Smooth muscle cell of the brain vasculature (primary cell): ENCODE results near the gene GRK5.
"Not testable (repeated sequence)": the region's sequence is repeated elsewhere in the genome, so short reads cannot be mapped to it uniquely, and the experiment has no call there.

Experiments used
- DNase-seq: peaks from one replicate; pipeline ENCODE4 v3.0.0-alpha.2; 2012; ENCODE audit warnings: low read depth, low spot score

The GRK5 gene

DNA sequence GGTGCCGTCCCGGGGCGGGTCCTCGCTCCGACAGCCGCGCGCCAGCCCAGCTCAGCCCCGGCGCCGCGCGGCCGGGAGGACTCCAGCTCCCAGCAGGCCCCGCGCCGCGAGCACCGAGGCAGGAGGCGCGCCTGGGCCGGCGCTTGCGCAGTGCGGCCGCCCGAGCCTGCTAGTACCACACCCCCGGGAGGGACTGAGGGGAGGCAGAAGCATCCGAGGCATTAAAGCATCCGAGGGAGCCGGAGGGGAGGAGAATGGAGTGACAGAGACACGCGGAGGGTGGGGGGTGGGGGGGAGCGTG is at the start of gene GRK5:
Gene GRK5, plus strand, starts transcription at position 206 of the 301 bp plus-strand sequence. CDS start 347 bp downstream, outside the sequence.
- peak; percentile 94 for DNase-seq

DNA sequence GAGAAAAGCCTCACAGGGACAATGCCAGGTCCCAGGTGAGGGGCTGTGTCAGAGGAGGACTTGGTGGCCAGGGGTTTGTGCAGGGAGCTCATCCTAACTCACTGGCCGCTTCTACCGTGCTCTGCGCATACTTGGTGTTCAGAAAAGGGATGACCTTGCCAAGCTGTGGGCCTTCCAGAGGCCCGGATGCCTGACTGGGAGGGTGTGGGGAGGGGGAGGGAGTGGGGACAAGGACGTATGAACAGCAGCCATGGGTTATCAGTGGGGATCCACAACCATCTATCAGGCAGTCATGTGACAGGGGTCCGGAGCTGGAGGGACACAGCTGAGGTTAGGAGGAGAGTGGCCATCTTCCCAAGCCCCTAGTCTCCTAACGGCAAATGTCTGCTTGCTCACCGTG is 48.0 kb upstream of the GRK5 start:
- no peak for DNase-seq

DNA sequence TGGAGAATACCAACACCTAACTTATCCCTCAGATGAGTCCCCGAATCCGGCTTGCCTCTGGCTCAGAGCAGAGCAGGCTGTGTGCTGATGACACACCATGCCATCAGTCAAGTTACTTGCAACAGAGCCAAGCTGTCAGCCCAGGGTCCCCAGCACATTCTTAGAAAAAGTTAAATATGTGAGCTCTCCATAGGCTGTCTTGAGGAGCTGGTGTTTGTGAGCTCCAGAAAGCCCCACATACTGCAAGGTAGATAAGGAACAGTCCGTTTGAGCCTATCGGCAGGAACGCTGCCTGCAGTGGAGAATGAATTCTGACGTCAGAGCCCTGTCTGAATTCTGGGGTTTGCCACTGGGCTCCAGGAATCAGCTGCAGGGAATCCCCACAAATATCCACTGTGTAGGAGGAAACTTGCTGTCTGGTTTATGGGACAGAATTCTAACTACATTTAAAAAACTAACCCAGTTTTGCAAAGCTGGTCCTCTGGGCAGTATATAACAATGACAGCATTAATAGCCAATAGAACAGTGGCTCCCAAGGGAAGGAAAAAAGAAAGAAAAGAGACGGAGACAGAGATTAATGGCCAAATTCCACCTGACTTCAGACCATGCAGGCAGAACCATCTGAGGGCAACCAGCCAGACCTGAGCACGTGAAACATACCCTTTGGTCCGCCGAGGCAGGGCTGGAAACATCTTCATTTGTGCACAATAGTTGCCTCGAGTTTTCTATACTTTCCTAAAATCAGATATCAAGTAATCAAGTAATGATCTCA is 45.5 kb upstream of the GRK5 start:
- no peak for DNase-seq

DNA sequence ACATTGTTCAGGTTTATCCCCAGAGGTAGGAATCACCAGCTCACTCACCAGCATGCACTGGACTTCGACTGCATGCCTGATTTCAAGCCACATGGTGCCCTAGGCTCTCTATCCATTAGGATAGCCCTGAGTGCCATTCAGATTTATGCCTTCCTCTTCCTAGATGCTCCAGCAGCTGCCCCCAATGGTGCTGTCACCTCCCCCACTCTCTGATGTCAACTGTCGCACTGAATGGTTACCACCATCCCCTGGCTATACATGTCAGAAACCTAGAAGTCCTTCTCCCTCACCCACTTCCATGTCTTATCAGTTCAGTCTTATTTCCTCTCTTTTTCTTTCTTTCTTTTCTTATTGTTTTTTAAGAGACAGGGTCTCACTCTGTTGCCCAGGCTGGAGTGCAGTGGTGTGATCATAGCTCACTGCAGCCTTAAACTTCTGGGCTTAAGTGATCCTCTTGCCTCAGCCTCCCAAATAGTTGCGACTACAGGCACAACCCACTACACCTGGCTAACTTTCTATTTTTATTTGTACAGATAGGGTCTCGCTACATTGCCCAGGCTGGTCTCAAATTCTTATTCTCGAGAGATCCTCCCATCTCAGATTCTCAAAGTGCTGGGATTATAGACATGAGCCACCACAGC is 44.8 kb upstream of the GRK5 start:
- DNase-seq: no peak

DNA sequence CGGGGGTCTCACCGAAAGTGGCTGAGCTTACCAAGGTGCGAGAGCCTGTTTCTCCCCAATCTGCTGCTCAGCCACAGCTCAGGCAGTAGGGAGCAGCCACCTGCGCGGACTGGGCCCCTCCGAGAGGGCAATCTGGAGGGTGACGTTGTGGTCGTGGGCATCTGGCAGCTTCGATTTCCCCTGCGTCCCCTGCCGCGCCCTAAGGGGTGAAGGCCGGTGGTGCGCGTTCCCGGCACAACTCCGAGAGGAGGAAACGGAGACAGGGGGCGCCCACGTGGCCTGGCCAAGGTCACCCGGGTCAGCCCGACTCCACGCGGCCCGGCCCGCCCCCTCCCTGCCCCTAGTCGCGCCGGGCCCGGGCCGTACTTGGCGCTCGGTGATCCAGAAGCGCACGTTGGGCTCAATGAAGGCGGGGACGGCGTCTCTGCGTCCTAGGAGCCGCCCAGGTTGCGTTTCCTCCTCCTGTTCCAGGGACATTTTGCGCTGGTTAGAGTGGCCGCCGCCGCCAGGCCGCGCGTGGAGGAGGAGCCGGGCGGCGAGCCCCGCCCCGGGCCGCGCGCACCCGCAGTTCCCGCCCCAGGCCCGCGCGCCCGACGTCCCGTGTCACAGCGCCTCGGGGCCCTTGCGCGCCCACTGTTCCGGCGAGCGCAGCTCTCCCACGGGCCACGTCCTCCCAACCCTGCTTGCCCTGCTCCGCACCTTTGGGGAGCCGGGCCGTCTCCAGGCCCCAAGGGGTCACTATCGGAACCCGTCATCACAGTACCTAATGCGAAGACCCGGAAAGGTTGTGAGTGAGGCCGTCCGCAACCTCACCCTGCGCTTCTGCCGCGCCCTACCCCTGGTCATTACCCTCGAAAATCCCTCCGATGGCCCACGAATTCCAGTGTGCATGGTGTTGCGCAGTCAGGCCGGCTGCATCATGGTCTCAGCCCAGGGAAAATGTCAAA is 41.9 kb upstream of the GRK5 start, which contains the start of gene SFXN4:
Gene SFXN4, minus strand, starts transcription at position 544 of the 947 bp plus-strand sequence. Its CDS starts 67 bp downstream, at position 477.
- DNase-seq: no peak

DNA sequence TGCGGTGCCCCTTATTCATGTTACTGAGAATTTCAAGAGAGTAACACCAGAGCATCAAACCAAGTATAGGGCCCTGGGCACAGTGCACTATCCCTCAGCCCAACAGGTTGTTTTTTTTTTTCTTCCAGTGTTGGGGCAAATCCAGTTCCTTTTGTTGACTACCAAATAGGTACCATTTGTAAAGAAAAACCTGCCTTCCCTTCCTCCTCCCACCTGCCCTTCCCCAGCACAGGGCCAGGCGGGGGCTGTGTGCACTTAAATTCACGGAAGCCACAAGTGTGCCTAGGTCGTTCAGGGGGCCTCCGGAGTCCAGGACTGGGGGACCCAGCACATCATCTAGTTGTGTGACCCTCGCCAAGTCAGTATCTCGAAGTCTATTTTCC is 41.3 kb upstream of the GRK5 start:
- DNase-seq: no peak

DNA sequence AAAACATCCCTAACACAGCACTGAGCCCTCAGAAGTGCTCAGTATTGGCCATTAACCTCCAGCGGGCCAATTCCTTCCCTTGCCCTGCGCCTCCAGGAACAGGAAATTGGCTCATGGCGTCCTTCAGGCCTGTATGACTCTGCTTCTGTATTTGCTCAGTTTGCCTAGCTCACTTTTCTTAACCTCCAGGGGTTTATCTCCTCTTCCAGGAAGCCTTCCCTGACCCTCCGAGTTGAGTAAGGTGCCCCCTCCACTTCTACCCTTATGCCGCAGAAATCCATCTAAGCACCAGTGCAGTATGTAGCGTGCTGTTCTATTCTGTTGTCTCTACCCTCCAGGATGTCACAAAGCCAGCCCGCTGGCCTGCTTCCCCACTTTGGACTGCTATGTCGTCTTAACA is 40.8 kb upstream of the GRK5 start:
- no peak for DNase-seq

DNA sequence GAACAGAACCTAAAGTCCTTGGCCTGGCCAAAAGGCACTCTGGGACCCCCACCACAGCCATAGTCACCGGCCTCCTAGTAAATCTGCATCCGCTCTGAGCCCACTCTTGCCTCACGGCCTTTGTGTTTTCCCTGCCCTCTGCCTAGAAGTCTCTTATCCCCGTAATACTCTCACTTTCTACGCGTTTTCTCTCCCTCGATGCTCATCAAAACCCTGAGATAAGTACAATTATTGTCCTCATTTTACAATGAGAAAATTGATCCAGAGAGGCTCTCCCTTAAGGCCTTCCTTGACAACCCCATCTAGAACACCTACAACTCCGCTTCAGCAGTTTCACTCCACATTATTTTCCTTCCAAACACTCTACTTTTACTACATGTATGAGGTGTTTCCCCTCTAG is 40.3 kb upstream of the GRK5 start:
- no peak for DNase-seq

DNA sequence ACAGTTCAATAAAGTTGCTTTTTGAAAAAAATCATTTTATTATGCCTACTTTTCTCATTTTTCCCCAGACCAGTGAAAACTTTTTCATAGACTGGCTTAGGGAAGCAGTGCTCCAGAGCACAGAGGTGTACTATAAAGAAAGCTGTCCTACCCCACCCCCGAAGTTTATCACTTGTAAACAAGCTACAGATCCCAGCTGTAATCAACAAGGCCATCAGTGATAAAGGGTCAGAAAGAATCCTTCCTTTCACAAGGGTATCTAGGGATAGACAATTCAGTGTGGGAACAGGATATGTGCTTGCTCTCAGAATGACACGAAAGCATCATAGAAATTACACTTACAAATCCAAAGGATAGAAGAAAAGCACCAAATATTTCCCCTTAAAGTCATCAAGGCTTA is 33.3 kb upstream of the GRK5 start:
- no peak for DNase-seq

DNA sequence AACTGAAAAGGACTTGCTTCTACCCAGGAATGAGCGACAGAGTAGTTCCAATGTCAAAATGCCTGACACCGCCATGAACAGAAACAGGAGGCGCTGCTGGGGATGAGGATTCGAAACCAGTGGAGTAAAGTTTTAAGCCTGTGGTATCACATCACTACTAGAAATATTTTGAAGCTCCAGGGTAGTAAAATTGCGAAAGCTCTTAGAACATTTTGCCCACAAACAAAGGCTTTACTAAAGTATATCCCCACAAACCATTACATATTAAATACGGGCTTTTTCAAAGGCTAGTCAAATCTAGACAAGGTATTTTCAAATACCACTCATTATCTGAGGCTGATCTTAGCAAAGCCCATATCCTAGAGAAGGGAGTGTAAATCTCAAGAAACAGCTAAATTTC is 31.2 kb upstream of the GRK5 start:
- DNase-seq: no peak

DNA sequence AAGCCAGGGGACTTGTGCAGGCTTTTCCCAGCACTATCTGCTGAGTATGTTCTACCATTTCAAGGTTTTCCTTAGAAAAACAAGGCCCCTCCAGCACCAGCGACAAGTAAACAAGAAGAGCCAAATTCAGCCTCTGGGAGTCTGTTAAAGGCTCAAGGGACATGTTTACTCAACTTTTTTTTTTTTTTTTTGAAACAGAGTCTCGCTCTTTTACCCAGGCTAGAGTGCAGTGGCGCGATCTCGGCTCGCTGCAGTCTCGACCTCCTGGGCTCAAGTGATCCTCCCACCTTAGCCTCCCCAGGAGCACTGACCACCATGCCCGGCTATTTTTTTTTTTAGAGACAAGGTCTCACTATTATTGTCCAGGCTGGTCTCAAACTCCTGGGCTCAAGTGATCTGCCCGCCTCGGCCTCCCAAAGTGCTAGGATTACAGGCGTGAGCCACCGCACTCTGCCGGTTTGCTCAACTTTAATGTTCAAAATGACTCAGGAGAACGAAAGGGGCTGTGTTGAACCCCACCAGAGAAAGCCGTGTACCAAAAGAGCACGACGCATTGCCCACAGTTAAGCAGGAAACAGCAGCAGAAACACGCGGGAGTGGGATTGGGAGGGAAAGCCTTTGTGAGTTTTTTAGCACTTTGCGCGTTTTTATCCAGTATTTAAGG is 29.5 kb upstream of the GRK5 start:
- no peak for DNase-seq

DNA sequence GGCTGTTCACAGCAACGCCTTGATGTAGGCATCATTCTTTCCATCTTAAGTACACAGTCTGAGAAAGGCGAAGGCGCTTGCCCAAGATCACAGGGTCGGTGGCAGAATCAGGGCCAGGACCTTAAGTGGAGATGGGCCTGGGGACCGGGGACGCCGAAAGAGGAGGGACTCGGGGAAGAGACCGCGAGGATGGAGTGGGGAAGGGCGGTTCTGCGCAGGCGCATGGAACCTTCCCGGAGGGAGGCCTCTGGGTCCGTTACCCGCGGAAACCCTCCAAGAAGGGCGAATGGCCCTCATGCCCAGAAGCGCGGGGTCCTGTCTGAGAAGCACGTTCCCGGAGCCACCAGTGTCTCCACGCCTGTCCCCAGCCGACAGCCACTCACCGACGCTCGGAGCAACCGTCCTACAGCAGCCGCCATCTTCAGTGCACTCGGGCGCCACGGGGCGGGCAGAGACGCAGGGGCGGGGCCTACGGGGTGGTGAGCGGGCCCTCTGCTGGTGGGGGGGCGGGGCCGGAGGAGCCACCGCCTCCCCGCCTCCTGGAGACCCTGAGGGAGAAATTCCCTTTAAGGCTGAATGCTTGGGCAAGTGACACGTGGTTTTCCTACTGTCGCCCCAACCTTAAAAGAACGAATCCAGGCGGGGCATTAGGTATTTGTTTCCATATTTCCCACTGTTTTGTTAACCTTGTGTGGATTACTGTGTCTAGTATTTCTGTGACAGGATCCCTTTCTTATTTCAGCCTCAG is 28.8 kb upstream of the GRK5 start, which contains the start of gene PRDX3:
Gene PRDX3, minus strand, starts transcription at position 441 of the 748 bp plus-strand sequence. Its CDS starts 22 bp downstream, at position 419.
- peak; percentile 69 for DNase-seq

DNA sequence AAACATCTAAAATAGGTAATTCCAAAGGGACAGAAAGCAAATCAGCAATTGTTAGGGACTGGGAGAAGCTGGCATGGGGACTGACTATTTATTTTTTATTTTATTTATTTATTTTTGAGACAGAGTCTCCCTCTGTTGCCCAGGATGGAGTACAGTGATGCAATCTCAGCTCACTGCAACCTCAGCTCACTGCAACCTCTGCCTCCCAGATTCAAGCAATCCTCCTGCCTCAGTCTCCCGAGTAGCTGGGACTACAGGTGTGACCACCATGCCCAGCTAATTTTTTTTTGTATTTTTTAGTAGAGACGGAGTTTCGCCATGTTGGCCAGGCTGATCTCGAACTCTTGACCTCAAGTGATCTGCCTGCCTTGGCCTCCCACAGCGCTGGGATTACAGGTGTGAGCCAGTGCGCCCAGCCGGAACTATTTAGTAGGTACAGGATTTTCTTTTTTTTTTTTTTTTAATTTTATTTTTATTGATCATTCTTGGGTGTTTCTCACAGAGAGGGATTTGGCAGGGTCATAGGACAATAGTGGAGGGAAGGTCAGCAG is 26.4 kb upstream of the GRK5 start:
- not testable (repeated sequence) for DNase-seq

DNA sequence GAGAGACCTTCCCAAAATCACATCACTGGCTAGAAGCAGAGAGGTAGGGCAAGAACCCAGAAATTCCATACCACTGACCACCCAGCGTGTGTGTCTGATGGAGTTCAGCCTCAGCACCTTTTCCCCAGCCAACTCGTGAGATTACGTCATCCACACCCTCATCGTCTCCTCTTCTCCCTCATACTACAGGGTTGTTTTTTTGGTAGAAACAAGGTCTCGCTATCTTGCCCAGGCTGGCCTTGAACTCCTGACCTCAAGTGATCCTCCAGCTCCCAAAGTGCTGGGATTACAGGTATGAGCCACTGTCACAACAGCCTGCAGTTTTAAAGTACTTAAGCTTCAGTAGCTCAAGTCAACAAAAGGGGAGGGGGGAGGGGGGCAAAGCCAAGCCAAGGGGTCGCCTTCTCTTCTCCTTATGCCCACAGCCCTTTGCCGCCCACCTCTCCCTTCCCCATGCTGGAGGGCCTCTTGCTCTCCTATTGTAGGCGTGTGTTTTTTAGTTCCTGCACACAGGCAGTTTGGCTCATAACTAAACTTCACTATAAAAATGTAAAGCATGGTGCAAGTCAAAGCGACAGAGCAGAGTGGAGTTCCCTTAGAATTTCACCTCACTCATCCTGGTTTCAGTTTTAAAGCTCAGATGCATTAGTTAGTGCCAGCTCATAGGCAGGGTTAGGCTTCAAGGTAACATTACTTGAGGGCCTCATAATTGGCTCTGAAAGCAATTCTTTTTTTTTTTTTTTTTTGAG is 23.5 kb upstream of the GRK5 start:
- DNase-seq: no peak

DNA sequence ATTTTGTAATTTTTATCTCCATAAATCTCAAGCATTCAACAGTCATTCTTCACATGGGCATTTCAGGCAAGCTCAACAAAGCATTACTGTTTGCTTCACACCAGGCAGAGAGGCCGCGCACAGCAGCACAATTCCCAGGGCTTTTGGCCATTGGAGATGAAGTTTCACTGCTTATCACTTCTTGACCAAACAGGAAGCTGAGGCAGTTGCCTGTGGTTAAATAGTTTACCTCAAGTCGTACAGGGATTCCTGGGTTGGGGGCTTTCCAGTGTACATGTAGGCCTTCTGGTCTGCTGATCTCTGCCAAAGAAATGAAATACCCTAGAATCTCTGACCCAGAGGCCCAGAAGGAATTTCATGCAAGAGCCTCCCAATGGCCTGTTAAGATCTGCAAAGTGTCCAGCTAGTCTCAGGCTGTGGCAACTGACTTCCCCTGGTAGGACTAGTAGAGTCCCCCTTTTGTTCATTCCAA is 17.5 kb upstream of the GRK5 start:
- DNase-seq: no peak

DNA sequence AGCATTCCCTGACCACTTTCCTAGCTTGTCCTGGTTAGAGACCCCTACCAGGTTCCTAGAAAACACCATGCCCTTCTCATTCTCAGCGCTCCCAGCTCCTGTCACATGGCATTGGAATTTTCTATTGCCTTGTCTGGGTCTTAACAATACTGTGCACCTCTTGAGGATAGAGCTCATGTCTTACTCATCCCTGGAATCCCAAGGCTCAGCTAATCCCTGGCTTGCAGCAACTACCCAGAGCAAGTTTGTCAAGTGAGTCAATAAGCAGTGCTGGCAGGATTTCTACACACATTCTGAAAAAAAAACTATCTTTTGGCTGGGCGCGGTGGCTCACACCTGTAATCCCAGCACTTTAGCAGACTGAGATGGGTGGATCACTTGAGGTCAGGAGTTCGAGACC is 17.0 kb upstream of the GRK5 start:
- DNase-seq: no peak

DNA sequence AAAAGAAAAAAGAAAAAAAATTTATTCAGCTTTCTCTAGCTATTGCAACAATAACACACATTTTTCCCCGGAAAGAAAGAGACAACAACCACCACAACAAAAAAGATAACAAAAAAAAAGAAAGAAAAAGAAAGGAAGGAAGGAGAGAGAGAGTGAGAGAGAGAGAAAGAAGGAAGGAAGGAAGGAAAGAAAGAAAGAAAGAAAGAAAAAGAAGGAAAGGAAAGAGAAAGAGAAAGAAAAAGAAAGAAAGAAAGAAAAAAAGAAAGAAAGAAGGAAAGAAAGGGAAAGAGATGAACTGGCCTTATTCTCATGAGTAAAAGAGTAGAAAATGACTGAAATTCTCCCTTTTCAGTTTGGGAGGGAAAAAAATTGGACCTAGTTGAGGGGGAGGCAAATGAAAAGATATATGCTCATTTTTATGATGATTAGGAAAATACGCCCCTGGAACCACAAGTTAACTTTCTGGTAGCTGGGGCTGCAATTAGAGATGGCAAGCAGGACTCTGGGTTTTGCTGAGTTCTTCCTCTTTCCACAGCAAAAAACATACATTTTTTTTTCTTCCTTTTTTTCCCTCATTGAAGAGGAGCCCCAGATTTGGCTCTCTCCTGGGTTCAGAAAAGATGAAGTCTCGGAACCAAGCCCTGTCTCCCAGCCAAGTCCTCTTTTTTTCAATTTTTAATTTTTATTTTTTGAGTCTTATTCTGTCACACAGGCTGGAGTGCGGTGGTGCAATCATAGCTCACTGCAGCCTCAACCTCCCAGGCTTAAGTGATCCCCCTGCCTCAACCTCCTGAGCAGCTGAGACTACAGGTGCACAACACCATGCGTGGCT is 16.2 kb upstream of the GRK5 start:
- no peak for DNase-seq

DNA sequence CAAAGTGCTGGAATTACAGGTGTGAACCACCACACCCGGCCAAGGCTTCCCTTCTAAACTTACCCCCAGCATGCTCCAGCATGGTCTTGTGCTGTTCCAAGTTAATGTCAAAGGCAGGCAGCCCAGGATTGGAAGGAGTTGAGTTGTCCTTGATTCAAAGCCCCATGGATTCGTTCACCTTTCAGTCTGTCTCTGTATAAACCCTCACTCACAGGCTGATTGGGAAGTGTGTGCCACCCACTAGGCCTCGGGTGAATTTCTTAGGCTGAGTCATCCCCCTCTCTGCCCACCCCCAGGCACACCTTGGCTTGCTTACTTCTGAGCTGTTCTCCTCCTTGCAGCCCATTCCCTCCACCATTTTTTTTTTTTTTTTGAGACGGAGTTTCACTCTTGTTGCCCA is 15.5 kb upstream of the GRK5 start:
- no peak for DNase-seq

DNA sequence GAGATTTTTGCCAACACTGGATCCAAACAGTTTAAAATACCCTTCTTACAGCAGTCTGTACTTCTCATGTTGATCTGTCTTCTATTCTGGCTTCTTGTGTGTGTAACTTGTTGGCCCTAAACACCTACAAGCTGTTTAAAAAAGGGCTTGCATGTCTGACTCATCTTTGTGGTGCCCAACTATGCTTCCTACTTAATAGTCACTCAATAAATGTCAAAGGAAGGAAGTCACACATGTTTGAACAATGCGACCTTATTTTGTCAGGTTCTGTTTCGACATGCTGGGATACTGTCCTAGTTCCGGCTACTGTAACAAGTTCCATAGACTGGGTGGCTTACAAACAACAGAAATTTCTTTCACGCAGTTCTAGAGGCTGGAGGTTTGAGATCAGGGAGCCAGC is 9.4 kb upstream of the GRK5 start:
- DNase-seq: no peak
